ENCODE data around the gene FXN. TPM values are rescaled to one million over a fixed set of nuclear protein-coding genes. Genes with fewer than 3 reads are reported as not detected.

FXN gene
- total and polyA plus RNA-seq, 2 donors (not counting 3 experiments of a cell fraction or from before 2014, with no cell fraction given), result 18.2 to 21.2 TPM

GRCh38 chr9:69004836-69005235 lies 30.7 kb upstream of the FXN start:
- Histone ChIP-seq H3K4me3 (replicated peaks in 1 of 3; ENCODE audit: insufficient read depth in 1 of 3, low read depth in 1 of 3, low read length in 3 of 3) (no peak overlapping the region), H3K9me1 (replicated peaks; ENCODE audit: control insufficient read depth, extremely low read depth, insufficient read depth, low read length) (no peaks in the 10 kb centered on the region), H4K20me1 (replicated peaks; ENCODE audit: control insufficient read depth, extremely low read depth, insufficient read depth, low read length) (no peaks in the 10 kb centered on the region), H3K9ac (replicated peaks; ENCODE audit: extremely low read depth, insufficient read depth, low read length) (no peak overlapping the region), H2AFZ (ENCODE audit: low read depth, low read length) (no peak overlapping the region), H3K4me2 (ENCODE audit: insufficient read depth, low read length) (no peak overlapping the region), H3K79me2 (ENCODE audit: control insufficient read depth, insufficient read depth, low read length) (no peaks in the 10 kb centered on the region), H3K9me3 (replicated peaks; ENCODE audit: control insufficient read depth, insufficient read depth, low read length) (no peaks in the 10 kb centered on the region), H3K4me1 (ENCODE audit: control insufficient read depth, extremely low read depth, insufficient read depth, low read length) (no peaks in the 10 kb centered on the region), H3K36me3 (ENCODE audit: control insufficient read depth in 2 of 2, extremely low read depth in 1 of 2, insufficient read depth in 2 of 2, low read length in 2 of 2) (no peaks in the 10 kb centered on the region), H3K27ac (ENCODE audit: insufficient read depth, low read depth, low read length) (no peak overlapping the region), H3K27me3 (ENCODE audit: control insufficient read depth in 2 of 2, insufficient read depth in 2 of 2, low read length in 2 of 2) (peaks cover 0 to 10% of the 10 kb centered on the region in 2 experiments)
- TF ChIP-seq EZH2 (IDR thresholded peaks at IDR 0.05; ENCODE audit: borderline replicate concordance, low read depth, low read length, severe bottlenecking) (no peak), MAX (IDR thresholded peaks at IDR 0.05; ENCODE audit: insufficient read depth, insufficient read length) (no peak), POLR2AphosphoS5 (IDR thresholded peaks at IDR 0.05; ENCODE audit: insufficient read depth, low read depth, low read length) (no peak), MYC (IDR thresholded peaks at IDR 0.05; ENCODE audit: low read depth, low read length) (no peak), JUN (IDR thresholded peaks at IDR 0.05; ENCODE audit: borderline replicate concordance, insufficient read depth, insufficient read length, low read depth) (no peak), GATA2 (IDR thresholded peaks at IDR 0.05; ENCODE audit: insufficient read depth, insufficient read length, low read depth, low read length) (no peak), CTCF (IDR thresholded peaks at IDR 0.05; ENCODE audit: extremely low read depth in 1 of 2, insufficient read depth in 1 of 2, low read depth in 1 of 2, low read length in 2 of 2) (no peak), POLR2A (IDR thresholded peaks at IDR 0.05; ENCODE audit: low read depth, low read length) (no peak), FOS (IDR thresholded peaks at IDR 0.05; ENCODE audit: borderline replicate concordance, insufficient read depth, low read length) (no peak)
- no peak for DNase-seq (ENCODE audit: low read depth, low spot score)
- BruUV-seq (replicated peaks), result no TSS peak
- ChIA-PET CTCF (interaction anchor here (1.1 to 1.5 kb wide), 2 partner anchors 73 to 188 kb away, joined by 3 read pairs; no protein-coding TSS in a partner anchor), POLR2A (no interaction called here)
- FAIRE-seq, result no peak
- dilution Hi-C loops (cut with MboI; ENCODE audit: extremely low pct_ligation_motif_present, low sequenced_read_pairs) (no loop called here), intact Hi-C loops (cut with micrococcal nuclease) (no loop called here)
